GM12873 (cell line): ENCODE data around the gene RGS17.

Experiments
- CTCF ChIP-seq: IDR thresholded peaks from 2 replicates; pipeline ENCODE4 v1.5.1; 2012; ENCODE audit warnings: low read depth, mild to moderate bottlenecking, moderate library complexity, low read length, control low read depth; ENCODE audit not compliant: insufficient read depth; ENCODE audit errors: missing control alignments

RGS17 gene

GRCh38 chr6:153131037-153131981 is at the start of gene RGS17:
TSS of gene RGS17 (minus strand) at chr6:153131282. CDS start at chr6:153044018, 87,264 bp downstream.
- no peak for TF ChIP-seq CTCF

GRCh38 chr6:153172815-153173214 is 41.7 kb upstream of the RGS17 start:
- no peak for TF ChIP-seq CTCF

GRCh38 chr6:153170511-153170910 is 39.4 kb upstream of the RGS17 start:
- no peak for TF ChIP-seq CTCF

- TF ChIP-seq CTCF: no peak
Measured at GRCh38 chr6:153167907-153168306, 36.8 kb upstream of the RGS17 start.

GRCh38 chr6:153167061-153167891 is 36.2 kb upstream of the RGS17 start:
- no peak for TF ChIP-seq CTCF

GRCh38 chr6:153162646-153163045 is 31.6 kb upstream of the RGS17 start:
- TF ChIP-seq CTCF: no peak

- TF ChIP-seq CTCF: no peak
Measured at GRCh38 chr6:153162172-153162571, 31.1 kb upstream of the RGS17 start.
